ENCODE measurements around the gene SEC23B. TPM values are rescaled to one million over a fixed set of nuclear protein-coding genes. Genes with fewer than 3 reads are reported as not detected.

The SEC23B gene
- total and polyA plus RNA-seq, 2 experiments from 2014 or later, result 27.2 to 66.6 TPM

- TF ChIP-seq, protein P1, sequence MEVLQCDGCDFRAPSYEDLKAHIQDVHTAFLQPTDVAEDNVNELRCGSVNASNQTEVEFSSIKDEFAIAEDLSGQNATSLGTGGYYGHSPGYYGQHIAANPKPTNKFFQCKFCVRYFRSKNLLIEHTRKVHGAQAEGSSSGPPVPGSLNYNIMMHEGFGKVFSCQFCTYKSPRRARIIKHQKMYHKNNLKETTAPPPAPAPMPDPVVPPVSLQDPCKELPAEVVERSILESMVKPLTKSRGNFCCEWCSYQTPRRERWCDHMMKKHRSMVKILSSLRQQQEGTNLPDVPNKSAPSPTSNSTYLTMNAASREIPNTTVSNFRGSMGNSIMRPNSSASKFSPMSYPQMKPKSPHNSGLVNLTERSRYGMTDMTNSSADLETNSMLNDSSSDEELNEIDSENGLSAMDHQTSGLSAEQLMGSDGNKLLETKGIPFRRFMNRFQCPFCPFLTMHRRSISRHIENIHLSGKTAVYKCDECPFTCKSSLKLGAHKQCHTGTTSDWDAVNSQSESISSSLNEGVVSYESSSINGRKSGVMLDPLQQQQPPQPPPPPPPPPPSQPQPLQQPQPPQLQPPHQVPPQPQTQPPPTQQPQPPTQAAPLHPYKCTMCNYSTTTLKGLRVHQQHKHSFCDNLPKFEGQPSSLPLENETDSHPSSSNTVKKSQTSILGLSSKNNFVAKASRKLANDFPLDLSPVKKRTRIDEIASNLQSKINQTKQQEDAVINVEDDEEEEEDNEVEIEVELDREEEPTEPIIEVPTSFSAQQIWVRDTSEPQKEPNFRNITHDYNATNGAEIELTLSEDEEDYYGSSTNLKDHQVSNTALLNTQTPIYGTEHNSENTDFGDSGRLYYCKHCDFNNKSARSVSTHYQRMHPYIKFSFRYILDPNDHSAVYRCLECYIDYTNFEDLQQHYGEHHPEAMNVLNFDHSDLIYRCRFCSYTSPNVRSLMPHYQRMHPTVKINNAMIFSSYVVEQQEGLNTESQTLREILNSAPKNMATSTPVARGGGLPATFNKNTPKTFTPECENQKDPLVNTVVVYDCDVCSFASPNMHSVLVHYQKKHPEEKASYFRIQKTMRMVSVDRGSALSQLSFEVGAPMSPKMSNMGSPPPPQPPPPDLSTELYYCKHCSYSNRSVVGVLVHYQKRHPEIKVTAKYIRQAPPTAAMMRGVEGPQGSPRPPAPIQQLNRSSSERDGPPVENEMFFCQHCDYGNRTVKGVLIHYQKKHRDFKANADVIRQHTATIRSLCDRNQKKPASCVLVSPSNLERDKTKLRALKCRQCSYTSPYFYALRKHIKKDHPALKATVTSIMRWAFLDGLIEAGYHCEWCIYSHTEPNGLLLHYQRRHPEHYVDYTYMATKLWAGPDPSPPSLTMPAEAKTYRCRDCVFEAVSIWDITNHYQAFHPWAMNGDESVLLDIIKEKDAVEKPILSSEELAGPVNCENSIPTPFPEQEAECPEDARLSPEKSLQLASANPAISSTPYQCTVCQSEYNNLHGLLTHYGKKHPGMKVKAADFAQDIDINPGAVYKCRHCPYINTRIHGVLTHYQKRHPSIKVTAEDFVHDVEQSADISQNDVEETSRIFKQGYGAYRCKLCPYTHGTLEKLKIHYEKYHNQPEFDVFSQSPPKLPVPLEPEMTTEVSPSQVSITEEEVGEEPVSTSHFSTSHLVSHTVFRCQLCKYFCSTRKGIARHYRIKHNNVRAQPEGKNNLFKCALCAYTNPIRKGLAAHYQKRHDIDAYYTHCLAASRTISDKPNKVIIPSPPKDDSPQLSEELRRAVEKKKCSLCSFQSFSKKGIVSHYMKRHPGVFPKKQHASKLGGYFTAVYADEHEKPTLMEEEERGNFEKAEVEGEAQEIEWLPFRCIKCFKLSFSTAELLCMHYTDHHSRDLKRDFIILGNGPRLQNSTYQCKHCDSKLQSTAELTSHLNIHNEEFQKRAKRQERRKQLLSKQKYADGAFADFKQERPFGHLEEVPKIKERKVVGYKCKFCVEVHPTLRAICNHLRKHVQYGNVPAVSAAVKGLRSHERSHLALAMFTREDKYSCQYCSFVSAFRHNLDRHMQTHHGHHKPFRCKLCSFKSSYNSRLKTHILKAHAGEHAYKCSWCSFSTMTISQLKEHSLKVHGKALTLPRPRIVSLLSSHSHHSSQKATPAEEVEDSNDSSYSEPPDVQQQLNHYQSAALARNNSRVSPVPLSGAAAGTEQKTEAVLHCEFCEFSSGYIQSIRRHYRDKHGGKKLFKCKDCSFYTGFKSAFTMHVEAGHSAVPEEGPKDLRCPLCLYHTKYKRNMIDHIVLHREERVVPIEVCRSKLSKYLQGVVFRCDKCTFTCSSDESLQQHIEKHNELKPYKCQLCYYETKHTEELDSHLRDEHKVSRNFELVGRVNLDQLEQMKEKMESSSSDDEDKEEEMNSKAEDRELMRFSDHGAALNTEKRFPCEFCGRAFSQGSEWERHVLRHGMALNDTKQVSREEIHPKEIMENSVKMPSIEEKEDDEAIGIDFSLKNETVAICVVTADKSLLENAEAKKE (CRISPR knock-in tag; IDR thresholded peaks at IDR 0.05), result no peak
- no peak for TF ChIP-seq CREB1 (CRISPR knock-in tag; IDR thresholded peaks at IDR 0.05; ENCODE audit: low read depth)
- TF ChIP-seq JUNB (IDR thresholded peaks at IDR 0.05; ENCODE audit: unreplicated experiment), result no peak
- no peak for TF ChIP-seq NANOG (IDR thresholded peaks at IDR 0.05; ENCODE audit: borderline replicate concordance)
Measured at GRCh38 chr20:18527836-18528235, 20.1 kb downstream of the SEC23B start (continued).

GRCh38 chr20:18529041-18529440 lies 21.3 kb downstream of the SEC23B start:
- H3K4me2 ChIP-seq, result no peak overlapping the region
- H3K36me3 ChIP-seq (ENCODE audit: insufficient read depth), result peaks cover 55% of the 10 kb centered on the region
- H2AFZ ChIP-seq, result no peak overlapping the region
- no peaks in the 10 kb centered on the region for H3K9me3 Mint-ChIP-seq
- H3K4me3 ChIP-seq, result no peak overlapping the region
- DNase-seq (ENCODE audit: low spot score) (no peak), ATAC-seq (no peak)
- H3K27ac ChIP-seq (ENCODE audit: low read depth), result no peak overlapping the region
- H3K4me3 Mint-ChIP-seq, result no peak overlapping the region
- TF ChIP-seq EZH2phosphoT487 (IDR thresholded peaks at IDR 0.05; ENCODE audit: unreplicated experiment), result no peak
- H3K27me3 Mint-ChIP-seq (ENCODE audit: insufficient read depth, low read depth, poor library complexity), result peaks cover 2% of the 10 kb centered on the region
- H3F3A ChIP-seq (replicated peaks; ENCODE audit: low read depth), result 0 out of 2 replicates have a peak, but pooled peaks cover 3% of the 10 kb centered on the region
- H3K4me1 Mint-ChIP-seq, result no peaks in the 10 kb centered on the region
- H3K27ac Mint-ChIP-seq, result no peak overlapping the region
- H3K9me2 ChIP-seq (ENCODE audit: insufficient read depth), result no peaks in the 10 kb centered on the region
- peaks cover 8% of the 10 kb centered on the region; the same call in 1 of the 2 replicates for H4K20me1 ChIP-seq (replicated peaks; ENCODE audit: insufficient read depth)
- H3K36me3 Mint-ChIP-seq (ENCODE audit: low read depth), result peaks cover 87% of the 10 kb centered on the region
- no peaks in the 10 kb centered on the region for H3K79me2 ChIP-seq (replicated peaks; ENCODE audit: insufficient read depth)
- H3K4me1 ChIP-seq (ENCODE audit: insufficient read depth), result no peaks in the 10 kb centered on the region
- no peaks in the 10 kb centered on the region for H3K27me3 ChIP-seq (ENCODE audit: insufficient read depth)

- H3K9me2 ChIP-seq (ENCODE audit: insufficient read depth), result no peaks in the 10 kb centered on the region
- H3K36me3 Mint-ChIP-seq (ENCODE audit: low read depth), result peaks cover 89% of the 10 kb centered on the region
- no peak overlapping the region for H2AFZ ChIP-seq
- H3K27ac Mint-ChIP-seq, result no peak overlapping the region
- DNase-seq (ENCODE audit: low spot score) (no peak), ATAC-seq (no peak)
- no peak overlapping the region for H3K27ac ChIP-seq (ENCODE audit: low read depth)
- peaks cover under 1% of the 10 kb centered on the region for H3K27me3 Mint-ChIP-seq (ENCODE audit: insufficient read depth, low read depth, poor library complexity)
- no peaks in the 10 kb centered on the region for H3K9me3 Mint-ChIP-seq
- no peaks in the 10 kb centered on the region for H3F3A ChIP-seq (replicated peaks; ENCODE audit: low read depth)
- H3K79me2 ChIP-seq (replicated peaks; ENCODE audit: insufficient read depth), result no peaks in the 10 kb centered on the region
- no peak overlapping the region for H3K4me2 ChIP-seq
- peaks cover 49% of the 10 kb centered on the region for H3K36me3 ChIP-seq (ENCODE audit: insufficient read depth)
- no peaks in the 10 kb centered on the region for H3K4me1 ChIP-seq (ENCODE audit: insufficient read depth)
- no peak overlapping the region for H3K4me3 Mint-ChIP-seq
- H4K20me1 ChIP-seq (replicated peaks; ENCODE audit: insufficient read depth), result peaks cover 4% of the 10 kb centered on the region
- no peaks in the 10 kb centered on the region for H3K27me3 ChIP-seq (ENCODE audit: insufficient read depth)
- no peak overlapping the region for H3K4me3 ChIP-seq
- no peaks in the 10 kb centered on the region for H3K4me1 Mint-ChIP-seq
- TF ChIP-seq REST (IDR thresholded peaks at IDR 0.05; ENCODE audit: unreplicated experiment) (no peak), ZNF114 (CRISPR knock-in tag; IDR thresholded peaks at IDR 0.05) (no peak), NANOG (IDR thresholded peaks at IDR 0.05; ENCODE audit: borderline replicate concordance) (no peak), ZNF331 (CRISPR knock-in tag; IDR thresholded peaks at IDR 0.05; ENCODE audit: low read depth) (no peak)
Measured at GRCh38 chr20:18532626-18533025, 24.9 kb downstream of the SEC23B start.

Data from GM23338 (cell line).